Activated naive CD8-positive, alpha-beta T cell treated with anti-CD3 and anti-CD28 coated beads, Interleukin-2, amount 50 U/mL, for 24 hours (primary cell): Measurements from ENCODE around the gene DRAP1.

Source experiments
- ATAC-seq: fragments of 150-1000 bp; cut with Tn5 transposase; one replicate; pipeline ENCODE4 v1.10.0; 2021
- DNase-seq: peaks from one replicate; pipeline ENCODE4 v3.0.0; 2021
- H3K27ac Mint-ChIP-seq: one replicate; pipeline ENCODE4 v1.8.0; 2021; ENCODE audit warnings: mild to moderate bottlenecking, mixed read lengths
- H3K27me3 Mint-ChIP-seq: one replicate; pipeline ENCODE4 v1.8.0; 2021; ENCODE audit warnings: mixed read lengths
- H3K36me3 Mint-ChIP-seq: one replicate; pipeline ENCODE4 v1.8.0; 2021; ENCODE audit warnings: low read depth, mixed read lengths
- H3K4me1 Mint-ChIP-seq: one replicate; pipeline ENCODE4 v1.8.0; 2021; ENCODE audit warnings: mixed read lengths
- H3K4me3 Mint-ChIP-seq: one replicate; pipeline ENCODE4 v1.8.0; 2021; ENCODE audit warnings: mild to moderate bottlenecking, moderate library complexity, mixed read lengths
- H3K9me3 Mint-ChIP-seq: one replicate; pipeline ENCODE4 v1.8.0; 2021; ENCODE audit warnings: mixed read lengths

Gene DRAP1

GRCh38 chr11:65968600-65969482 lies 49.6 kb downstream of the DRAP1 start:
- H3K27ac Mint-ChIP-seq, result no peak overlapping the region

More at GRCh38 chr11:65968600-65969482, 49.6 kb downstream of the DRAP1 start:
- H3K27me3 Mint-ChIP-seq, result no peaks in the 10 kb centered on the region
- ATAC-seq (no peak), DNase-seq (no peak)
- peaks cover 43% of the 10 kb centered on the region for H3K36me3 Mint-ChIP-seq
- H3K9me3 Mint-ChIP-seq, result no peaks in the 10 kb centered on the region
- no peak overlapping the region for H3K4me3 Mint-ChIP-seq
- peaks cover 7% of the 10 kb centered on the region for H3K4me1 Mint-ChIP-seq
